Endothelial cell of umbilical vein (primary cell): ENCODE data around the gene BCAS3. TPM values are rescaled to one million over a fixed set of nuclear protein-coding genes. Genes with fewer than 3 reads are reported as not detected.

ENCODE experiments used
- BruUV-seq: library from RNA; stranded (reverse); fragments of 400-500 nt; replicated peaks from 2 replicates; lab custom pipeline; 2021; lab: Mats Ljungman, UMichigan
- CTCF ChIA-PET: fragments of 300-600, 350-600 bp; sonication (Branson Sonifier 250); formaldehyde crosslinking; loops from one replicate; lab custom pipeline; 2021; ENCODE audit warnings: antibody characterized with exemption, inconsistent platforms; lab: Charles Lee
- POLR2A ChIA-PET: fragments of 300-600, 350-600 bp; sonication (Branson Sonifier 250); formaldehyde crosslinking; loops from one replicate; lab custom pipeline; 2021; ENCODE audit warnings: antibody characterized with exemption, inconsistent platforms; lab: Charles Lee
- DNase-seq: peaks from one replicate; pipeline ENCODE4 v3.0.0-alpha.2; 2011; ENCODE audit warnings: low read depth, low spot score
- FAIRE-seq: peaks from 2 replicates; lab custom pipeline; 2011; peaks lifted over from hg19 to GRCh38; lab: Jason Lieb, UNC
- H2AFZ ChIP-seq: 2 replicates; pipeline ENCODE4 v1.6.0; 2012; ENCODE audit warnings: low read depth, low read length, control low read depth, inconsistent platforms
- H3K27ac ChIP-seq: 2 replicates; pipeline ENCODE4 v1.5.1; 2011; ENCODE audit warnings: low read depth, mild to moderate bottlenecking, control low read depth, low read length, moderate library complexity; ENCODE audit not compliant: insufficient read depth
- H3K27me3 ChIP-seq, 2 experiments: 2 replicates each; pipeline versions ENCODE4 v1.6.0 to v1.6.1; 2011; ENCODE audit warnings: low read length in 2 of 2, mixed read lengths in 1 of 2; ENCODE audit not compliant: control insufficient read depth in 2 of 2, insufficient read depth in 2 of 2
- H3K36me3 ChIP-seq, 2 experiments: 2 replicates in 1 of 2; 3 replicates in 1 of 2; pipeline ENCODE4 v1.5.1; 2011; ENCODE audit warnings: low read length in 2 of 2, mild to moderate bottlenecking in 1 of 2, moderate library complexity in 1 of 2; ENCODE audit not compliant: control insufficient read depth in 2 of 2, insufficient read depth in 2 of 2; ENCODE audit errors: extremely low read depth in 1 of 2
- H3K4me1 ChIP-seq: 3 replicates; pipeline ENCODE4 v1.5.1; 2011; ENCODE audit warnings: mild to moderate bottlenecking, low read length; ENCODE audit not compliant: control insufficient read depth, insufficient read depth; ENCODE audit errors: extremely low read depth
- H3K4me2 ChIP-seq: 2 replicates; pipeline ENCODE4 v1.6.1; 2011; ENCODE audit warnings: low read length, control low read depth, mixed read lengths; ENCODE audit not compliant: insufficient read depth
- H3K4me3 ChIP-seq, 3 experiments: fragments of 200-600 bp in 1 of 3; sonication (generic), shearing (Covaris generic) in 1 of 3; replicated peaks in 1 of 3; 2 replicates each; pipeline ENCODE4 v1.5.1; 2011 to 2016; ENCODE audit warnings: control low read depth in 3 of 3, low read length in 3 of 3, mild to moderate bottlenecking in 2 of 3, inconsistent platforms in 1 of 3, low read depth in 1 of 3, moderate library complexity in 1 of 3; ENCODE audit not compliant: insufficient read depth in 1 of 3
- H3K79me2 ChIP-seq: 2 replicates; pipeline ENCODE4 v1.6.0; 2012; ENCODE audit warnings: low read length, inconsistent platforms; ENCODE audit not compliant: control insufficient read depth, insufficient read depth
- H3K9ac ChIP-seq: replicated peaks from 2 replicates; pipeline ENCODE3; 2011; ENCODE audit warnings: low read length, control low read depth; ENCODE audit not compliant: insufficient read depth; ENCODE audit errors: extremely low read depth
- H3K9me1 ChIP-seq: replicated peaks from 3 replicates; pipeline ENCODE4 v1.6.0; 2011; ENCODE audit warnings: mild to moderate bottlenecking, low read length; ENCODE audit not compliant: control insufficient read depth, insufficient read depth; ENCODE audit errors: extremely low read depth
- H3K9me3 ChIP-seq: replicated peaks from 2 replicates; pipeline ENCODE4 v1.5.1; 2012; ENCODE audit warnings: low read length, inconsistent platforms; ENCODE audit not compliant: control insufficient read depth, insufficient read depth
- H4K20me1 ChIP-seq: replicated peaks from 2 replicates; pipeline ENCODE3; 2011; ENCODE audit warnings: mild to moderate bottlenecking, low read length; ENCODE audit not compliant: control insufficient read depth, insufficient read depth; ENCODE audit errors: extremely low read depth
- CTCF ChIP-seq, 2 donors: IDR thresholded peaks; 1 replicate in 1 of 2; 2 replicates in 1 of 2; pipeline ENCODE4 v1.5.1; 2011; ENCODE audit warnings: low read length in 2 of 2, mild to moderate bottlenecking in 2 of 2, moderate library complexity in 2 of 2, control low read depth in 1 of 2, inconsistent platforms in 1 of 2, low read depth in 1 of 2; ENCODE audit not compliant: insufficient read depth in 1 of 2; ENCODE audit errors: extremely low read depth in 1 of 2
- EZH2 ChIP-seq: IDR thresholded peaks from 2 replicates; pipeline ENCODE4 v1.6.1; 2012; ENCODE audit warnings: borderline replicate concordance, low read depth, mild to moderate bottlenecking, moderate library complexity, low read length, inconsistent platforms; ENCODE audit not compliant: severe bottlenecking
- FOS ChIP-seq: IDR thresholded peaks from 2 replicates; pipeline ENCODE4 v1.6.1; 2011; ENCODE audit warnings: mild to moderate bottlenecking, low read length, moderate library complexity, borderline replicate concordance; ENCODE audit not compliant: insufficient read depth
- GATA2 ChIP-seq: IDR thresholded peaks from 2 replicates; pipeline ENCODE4 v1.7.0; 2011; ENCODE audit warnings: low read depth, mild to moderate bottlenecking, moderate library complexity, mixed read lengths, low read length; ENCODE audit not compliant: insufficient read length, insufficient read depth
- JUN ChIP-seq: IDR thresholded peaks from 2 replicates; pipeline ENCODE4 v1.6.1; 2011; ENCODE audit warnings: borderline replicate concordance, low read depth; ENCODE audit not compliant: insufficient read length, insufficient read depth
- MAX ChIP-seq: IDR thresholded peaks from 2 replicates; pipeline ENCODE4 v1.6.1; 2011; ENCODE audit not compliant: insufficient read depth, insufficient read length
- MYC ChIP-seq: IDR thresholded peaks from one replicate; pipeline ENCODE4 v1.6.1; 2011; ENCODE audit warnings: mild to moderate bottlenecking, low read depth, low read length
- POLR2A ChIP-seq: IDR thresholded peaks from 2 replicates; pipeline ENCODE4 v1.6.1; 2012; ENCODE audit warnings: low read depth, mild to moderate bottlenecking, control low read depth, low read length
- POLR2AphosphoS5 ChIP-seq: IDR thresholded peaks from 2 replicates; pipeline ENCODE4 v1.6.1; 2012; ENCODE audit warnings: low read depth, mild to moderate bottlenecking, control low read depth, low read length, moderate library complexity; ENCODE audit not compliant: insufficient read depth
- dilution Hi-C: fragments of 300-500 bp; cut with MboI; formaldehyde crosslinking; loops from one replicate; pipeline ENCODE4 v1.15.0; 2019; ENCODE audit warnings: low sequenced_read_pairs; ENCODE audit not compliant: extremely low pct_ligation_motif_present
- intact Hi-C: fragments of 100-400 bp; cut with micrococcal nuclease; formaldehyde crosslinking; loops from one replicate; pipeline ENCODE4 v1.10.0; 2022
- polyA plus RNA-seq, 4 experiments: library from polyadenylated mRNA; depleted of rRNA in 3 of 4; stranded (reverse) in 3 of 4; unstranded in 1 of 4; fragments of >200 nt; gene quantifications; 2 replicates each; pipeline versions ENCODE4 v1.2.1 to v1.2.3, GENCODE V29; 2011 to 2012; ENCODE audit warnings: missing spikeins in 1 of 4
- total RNA-seq: library from RNA; stranded (reverse); gene quantifications from 2 replicates; pipeline ENCODE4 v1.2.3, GENCODE V29; 2021

The BCAS3 gene
- total and polyA plus RNA-seq, 2 donors (not counting 3 experiments of a cell fraction or from before 2014, with no cell fraction given), result 8.2 to 16.0 TPM

GRCh38 chr17:60803059-60803458, 125.4 kb downstream of the BCAS3 start:
- BruUV-seq, result no TSS peak
- no peak for TF ChIP-seq CTCF (IDR thresholded peaks at IDR 0.05; ENCODE audit: extremely low read depth in 1 of 2, insufficient read depth in 1 of 2, low read depth in 1 of 2, low read length in 2 of 2)
- no peak for TF ChIP-seq POLR2A
- TF ChIP-seq GATA2, result no peak
- no peak for TF ChIP-seq FOS
- no peak for TF ChIP-seq MYC
- no peak for TF ChIP-seq POLR2AphosphoS5
- TF ChIP-seq EZH2, result no peak
- TF ChIP-seq JUN, result no peak
- TF ChIP-seq MAX, result no peak
- FAIRE-seq (no peak), DNase-seq (no peak)
- no peaks in the 10 kb centered on the region for H3K27me3 ChIP-seq
- dilution Hi-C loops (no loop called here), intact Hi-C loops (no loop called here)
- H3K9me3 ChIP-seq, result no peaks in the 10 kb centered on the region
- H3K9ac ChIP-seq, result no peak overlapping the region
- POLR2A ChIA-PET, result no interaction called here
- H3K4me2 ChIP-seq, result no peak overlapping the region
- CTCF ChIA-PET, result no interaction called here
- H3K36me3 ChIP-seq, result no peaks in the 10 kb centered on the region
- no peaks in the 10 kb centered on the region for H4K20me1 ChIP-seq
- H3K27ac ChIP-seq, result no peak overlapping the region
- H3K4me3 ChIP-seq, result no peak overlapping the region
- H3K4me1 ChIP-seq, result no peaks in the 10 kb centered on the region
- no peaks in the 10 kb centered on the region for H3K9me1 ChIP-seq
- H2AFZ ChIP-seq, result no peak overlapping the region
- H3K79me2 ChIP-seq, result no peaks in the 10 kb centered on the region
